Measurements from ENCODE around the gene MYZAP.
A peak's percentile ranks its signal among the peaks of the same experiment; 100 is the strongest.
"Not testable (repeated sequence)": the region's sequence is repeated elsewhere in the genome, so short reads cannot be mapped to it uniquely, and the experiment has no call there.

MYZAP gene

GRCh38 chr15:57609805-57610529 is 18.3 kb downstream of the MYZAP start:
- DNase-seq (ENCODE audit: low read depth), result peak; percentile 62
- no peak for TF ChIP-seq CTCF (IDR thresholded peaks at IDR 0.05; ENCODE audit: low read length, missing control alignments)
- H3K4me3 ChIP-seq (replicated peaks; ENCODE audit: low read depth, low read length), result no peak overlapping the region

GRCh38 chr15:57611123-57611522 is 19.4 kb downstream of the MYZAP start:
- no peak for DNase-seq (ENCODE audit: low read depth)
- H3K4me3 ChIP-seq (replicated peaks; ENCODE audit: low read depth, low read length), result no peak overlapping the region
- no peak for TF ChIP-seq CTCF (IDR thresholded peaks at IDR 0.05; ENCODE audit: low read length, missing control alignments)

GRCh38 chr15:57611938-57612337 is 20.2 kb downstream of the MYZAP start:
- DNase-seq (ENCODE audit: low read depth), result peak; percentile 48
- H3K4me3 ChIP-seq (replicated peaks; ENCODE audit: low read depth, low read length), result no peak overlapping the region
- TF ChIP-seq CTCF (IDR thresholded peaks at IDR 0.05; ENCODE audit: low read length, missing control alignments), result peak; percentile 44

GRCh38 chr15:57614241-57614640 is 22.5 kb downstream of the MYZAP start:
- no peak for TF ChIP-seq CTCF (IDR thresholded peaks at IDR 0.05; ENCODE audit: low read length, missing control alignments)
- DNase-seq (ENCODE audit: low read depth), result no peak
- no peak overlapping the region for H3K4me3 ChIP-seq (replicated peaks; ENCODE audit: low read depth, low read length)

- not testable (repeated sequence) for DNase-seq (ENCODE audit: low read depth); H3K4me3 ChIP-seq (replicated peaks; ENCODE audit: low read depth, low read length)
These were observed 24.3 kb downstream of the MYZAP start for GRCh38 chr15:57615951-57616496.

GRCh38 chr15:57618325-57618724 is 26.6 kb downstream of the MYZAP start:
- TF ChIP-seq CTCF (IDR thresholded peaks at IDR 0.05; ENCODE audit: low read length, missing control alignments), result no peak
- no peak for DNase-seq (ENCODE audit: low read depth)
- no peak overlapping the region for H3K4me3 ChIP-seq (replicated peaks; ENCODE audit: low read depth, low read length)

- H3K4me3 ChIP-seq (replicated peaks; ENCODE audit: low read depth, low read length), result no peak overlapping the region
- no peak for DNase-seq (ENCODE audit: low read depth)
- peak; percentile 2 for TF ChIP-seq CTCF (IDR thresholded peaks at IDR 0.05; ENCODE audit: low read length, missing control alignments)
These were observed 28.0 kb downstream of the MYZAP start for GRCh38 chr15:57619746-57620145.

All from fibroblast of pulmonary artery (primary cell).